GM19455 (cell line): ENCODE results near the gene GTF3C4.
"Not testable (repeated sequence)": the region's sequence is repeated elsewhere in the genome, so short reads cannot be mapped to it uniquely, and the experiment has no call there.

Experiments used
- ATAC-seq: cut with Tn5 transposase; IDR thresholded peaks from one replicate; pipeline ENCODE4 v1.9.1; 2021; ENCODE audit not compliant: unreplicated experiment

The GTF3C4 gene

GRCh38 chr9:132698989-132699388 is 28.7 kb downstream of the GTF3C4 start:
- no peak for ATAC-seq

GRCh38 chr9:132699956-132700355 is 29.7 kb downstream of the GTF3C4 start:
- no peak for ATAC-seq

DNA sequence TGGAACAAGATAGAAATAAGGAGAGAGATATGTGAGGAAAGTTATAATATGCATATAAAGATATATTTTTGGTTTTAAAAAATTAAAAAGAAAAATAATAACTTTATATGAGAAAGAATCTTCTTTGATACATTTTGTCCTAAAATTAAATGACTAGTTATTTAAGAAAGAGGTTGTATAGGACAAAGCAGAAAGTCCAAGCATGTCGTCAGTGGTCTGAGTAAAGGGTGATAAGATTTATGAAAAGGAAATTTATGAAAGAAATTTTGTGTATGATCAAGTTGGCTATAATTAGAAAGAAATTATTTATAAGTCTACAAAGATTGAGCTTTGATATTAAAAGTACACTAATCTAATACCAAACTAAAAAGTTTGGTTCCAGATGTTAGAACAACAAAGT is 32.0 kb downstream of the GTF3C4 start:
- no peak for ATAC-seq

GRCh38 chr9:132703336-132703735 is 33.1 kb downstream of the GTF3C4 start:
- no peak for ATAC-seq

- no peak for ATAC-seq
These were observed 38.0 kb downstream of the GTF3C4 start for GRCh38 chr9:132708239-132708638.

- ATAC-seq, result no peak
These were observed 38.6 kb downstream of the GTF3C4 start for GRCh38 chr9:132708769-132709430.

DNA sequence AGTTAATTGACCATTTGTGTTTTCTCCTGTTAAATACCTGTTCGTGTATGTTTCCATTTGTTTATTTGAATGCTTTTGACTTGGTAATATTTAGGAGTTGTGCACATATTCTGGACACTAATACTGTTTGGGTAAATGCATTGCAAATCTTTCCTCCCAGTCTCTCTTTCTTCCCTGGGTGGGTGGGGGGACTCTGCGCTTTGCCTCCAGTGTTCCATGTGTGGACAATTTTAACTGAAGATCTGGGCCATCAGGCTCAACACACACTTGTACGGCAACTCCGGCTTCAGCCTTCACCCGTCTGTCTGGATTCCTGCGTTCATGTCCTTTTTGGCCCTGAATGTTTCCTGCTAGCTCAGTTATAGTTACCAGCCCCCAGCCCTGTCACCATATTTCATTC is 40.1 kb downstream of the GTF3C4 start:
- no peak for ATAC-seq

- not testable (repeated sequence) for ATAC-seq
These were observed 40.9 kb downstream of the GTF3C4 start for GRCh38 chr9:132711152-132711551.

DNA sequence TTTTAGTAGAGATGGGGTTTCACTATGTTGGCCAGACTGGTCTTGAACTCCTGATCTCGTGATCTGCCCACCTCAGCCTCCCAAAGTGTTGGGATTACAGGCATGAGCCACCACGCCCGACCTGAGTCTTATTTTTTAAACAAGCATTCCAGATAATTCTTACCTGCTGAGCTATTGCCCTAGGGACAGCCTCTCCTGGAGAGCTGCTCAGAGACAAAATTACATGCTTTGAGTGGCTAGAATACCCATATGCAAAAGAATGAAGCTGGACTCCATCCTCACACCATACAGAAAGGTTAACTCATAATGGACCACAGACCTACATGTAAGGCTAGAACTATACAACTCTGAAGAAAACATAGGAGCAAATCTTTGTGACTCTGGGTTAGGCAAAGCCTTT is 41.6 kb downstream of the GTF3C4 start:
- ATAC-seq, result no peak

DNA sequence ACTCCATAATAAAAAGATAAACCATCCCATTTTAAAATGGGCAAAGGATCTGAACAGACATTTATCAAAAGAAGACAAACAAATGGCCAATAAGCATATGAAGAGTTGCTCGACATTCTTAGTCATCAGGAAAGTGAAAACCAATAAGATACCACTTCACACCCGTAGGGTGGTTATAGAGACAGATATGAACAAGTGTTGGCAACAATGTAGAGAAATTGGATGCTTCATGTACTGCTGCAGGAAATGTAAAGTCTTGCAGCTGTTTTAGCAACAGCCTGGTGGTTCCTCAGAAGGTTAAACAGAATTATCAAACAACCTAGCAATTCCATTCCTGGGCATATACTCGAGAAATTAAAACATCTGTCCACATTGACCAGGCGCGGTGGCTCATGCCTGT is 42.5 kb downstream of the GTF3C4 start:
- ATAC-seq, result no peak

DNA sequence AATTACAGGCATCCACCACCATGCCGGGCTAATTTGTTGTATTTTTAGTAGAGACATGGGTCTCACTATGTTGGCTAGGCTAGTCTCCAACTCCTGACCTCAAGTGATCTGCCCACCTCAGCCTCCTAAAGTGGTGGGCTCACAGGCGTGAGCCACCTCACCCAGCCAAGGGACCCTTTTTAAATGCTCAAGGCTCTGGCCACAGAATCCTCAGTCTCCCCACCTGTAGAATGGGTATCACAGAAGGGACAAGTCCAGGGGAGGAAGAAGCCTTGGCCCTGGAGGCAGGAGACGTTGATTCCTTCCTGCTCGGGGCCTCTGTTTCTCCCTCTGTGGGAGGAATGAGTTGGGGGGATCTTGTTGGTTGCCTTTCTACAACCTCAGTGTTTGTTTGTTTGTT is 45.7 kb downstream of the GTF3C4 start:
- no peak for ATAC-seq

GRCh38 chr9:132717326-132717945 is 47.2 kb downstream of the GTF3C4 start:
- no peak for ATAC-seq

- not testable (repeated sequence) for ATAC-seq
These were observed 48.2 kb downstream of the GTF3C4 start for GRCh38 chr9:132718381-132718928.

DNA sequence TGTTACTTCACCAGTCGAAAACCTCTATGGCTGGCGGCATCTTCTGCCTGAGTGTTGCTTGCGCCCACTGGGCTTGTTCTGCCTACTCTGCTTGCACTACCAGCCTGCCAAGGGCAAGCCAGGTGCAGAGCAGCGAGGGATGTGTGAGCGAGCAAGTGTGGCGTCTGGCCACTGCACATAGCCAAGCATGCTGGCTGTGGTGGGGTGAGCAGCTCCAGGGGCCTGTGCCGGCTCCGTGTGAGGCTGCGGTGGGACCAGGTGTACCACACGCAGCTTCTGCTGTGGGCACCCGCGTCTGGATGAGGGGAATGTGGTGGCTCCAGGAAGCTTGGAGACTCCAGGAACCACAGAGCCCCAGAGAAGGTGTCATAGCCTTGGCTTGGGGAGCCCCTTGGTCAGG is 51.4 kb downstream of the GTF3C4 start:
- no peak for ATAC-seq

DNA sequence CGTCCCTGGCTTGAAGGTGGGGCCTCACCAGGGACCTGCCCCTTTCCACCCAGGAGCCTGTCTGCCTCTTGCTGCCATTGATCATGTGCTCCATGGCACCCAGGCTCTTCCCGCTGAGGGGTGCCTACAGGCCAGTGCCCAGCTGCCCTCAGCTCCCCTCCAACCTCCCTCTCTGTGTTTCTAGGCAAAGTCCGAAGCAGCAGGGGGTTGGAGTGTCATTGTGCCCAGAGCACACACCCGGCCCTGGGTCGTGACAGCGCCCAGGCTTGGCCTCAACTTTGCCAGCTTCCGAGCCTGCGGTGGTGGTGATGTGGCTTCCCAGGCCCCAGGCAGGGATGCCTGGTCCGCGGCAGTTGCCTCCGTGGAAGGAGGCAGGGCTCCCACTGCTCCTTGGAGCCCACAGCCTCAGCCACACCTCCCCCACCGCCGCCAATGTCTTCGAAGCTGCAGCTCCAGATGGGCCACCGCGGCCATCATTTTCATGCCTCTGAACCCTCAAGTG is 52.4 kb downstream of the GTF3C4 start:
- ATAC-seq, result no peak

GRCh38 chr9:132723809-132724208 is 53.5 kb downstream of the GTF3C4 start:
- no peak for ATAC-seq

DNA sequence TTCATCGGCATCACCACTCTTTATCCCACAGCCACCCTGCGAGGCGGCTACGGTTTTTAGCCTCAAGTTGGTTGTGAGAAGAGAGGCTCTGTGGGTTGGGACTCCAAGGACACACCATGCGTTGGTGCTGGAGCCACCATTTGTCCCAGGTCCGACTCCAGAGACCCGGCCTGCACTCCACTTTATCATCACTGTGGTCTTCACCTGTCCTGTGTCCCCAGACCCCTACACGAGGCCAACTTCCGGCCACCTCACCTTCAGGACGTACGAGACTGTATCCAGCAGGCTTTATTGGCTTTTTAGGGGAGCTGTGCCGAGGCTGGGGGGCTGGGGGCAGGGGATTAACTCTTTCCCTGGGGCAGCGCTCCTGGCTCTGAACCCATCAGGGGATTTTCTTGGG is 55.0 kb downstream of the GTF3C4 start:
- ATAC-seq, result no peak

DNA sequence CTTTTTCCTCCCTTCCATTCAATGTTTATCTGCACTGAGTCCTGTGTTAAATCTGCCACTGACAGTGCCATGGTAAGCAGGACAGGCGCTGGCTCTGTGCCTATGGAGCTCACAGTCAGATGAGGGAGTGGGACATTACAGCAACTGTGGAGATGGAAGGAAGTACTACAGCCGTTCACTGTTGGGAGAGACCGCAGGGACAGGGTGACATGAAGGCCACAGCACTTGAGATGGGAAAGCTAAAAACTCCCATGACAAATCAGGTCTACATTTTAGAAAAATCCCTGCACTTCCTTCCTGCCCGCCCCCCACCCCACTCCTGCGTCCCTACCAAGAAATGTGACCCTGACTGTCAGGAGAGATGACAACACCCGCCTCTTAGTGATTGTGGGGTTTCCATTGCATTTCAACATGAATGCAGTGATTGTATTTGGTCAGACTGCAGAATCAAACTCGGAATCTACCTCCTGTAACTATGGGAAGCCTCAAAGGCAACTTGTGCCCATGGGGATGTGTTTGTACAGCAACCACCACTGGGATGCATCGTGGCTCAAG is 56.4 kb downstream of the GTF3C4 start:
- ATAC-seq, result no peak

DNA sequence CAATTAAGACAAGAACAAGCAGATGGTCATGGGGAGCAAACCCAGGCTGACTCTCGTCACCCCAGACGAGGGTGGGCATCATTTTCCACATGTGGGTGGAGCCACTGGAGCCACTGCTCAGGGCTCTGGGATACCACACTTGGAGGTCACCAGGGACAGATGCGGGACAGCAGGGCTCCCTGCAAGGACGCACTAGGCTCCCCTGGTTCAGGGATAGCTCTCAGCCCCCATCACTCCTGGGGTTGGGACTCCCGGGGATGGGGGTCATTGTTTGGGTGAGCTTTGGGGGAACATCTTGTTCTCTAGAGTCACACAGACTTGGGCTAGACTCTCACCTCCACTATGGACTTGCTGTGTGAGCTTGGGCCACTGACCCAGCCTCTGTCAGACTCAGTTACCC is 57.8 kb downstream of the GTF3C4 start:
- ATAC-seq, result no peak

GRCh38 chr9:132728497-132728896 is 58.2 kb downstream of the GTF3C4 start:
- no peak for ATAC-seq

- no peak for ATAC-seq
These were observed 59.1 kb downstream of the GTF3C4 start for GRCh38 chr9:132729235-132729890.
